ENCODE results near the gene DEFB126. TPM values are rescaled to one million over a fixed set of nuclear protein-coding genes. Genes with fewer than 3 reads are reported as not detected.
"Not testable (repeated sequence)": the region's sequence is repeated elsewhere in the genome, so short reads cannot be mapped to it uniquely, and the experiment has no call there.

The DEFB126 gene
- total RNA-seq, 1 donor = not detected

- TF ChIP-seq CTCF (IDR thresholded peaks at IDR 0.05; ENCODE audit: extremely low read depth, low read depth, low read length) = no peak
- Histone ChIP-seq H3K4me2 (ENCODE audit: insufficient read depth, low read length) (no peak overlapping the region), H2AFZ (ENCODE audit: low read length) (no peak overlapping the region), H4K20me1 (ENCODE audit: insufficient read depth, low read length) (no peaks in the 10 kb centered on the region), H3K27me3 (ENCODE audit: insufficient read depth, low read length) (no peaks in the 10 kb centered on the region), H3K4me3 (ENCODE audit: insufficient read depth, low read length) (no peak overlapping the region), H3K27ac (ENCODE audit: low read depth, low read length) (no peak overlapping the region), H3K79me2 (ENCODE audit: insufficient read depth, low read length) (no peaks in the 10 kb centered on the region), H3K4me1 (ENCODE audit: insufficient read depth, low read length) (no peaks in the 10 kb centered on the region), H3K36me3 (ENCODE audit: insufficient read depth, low read length) (no peaks in the 10 kb centered on the region), H3K9me3 (ENCODE audit: low read depth, low read length) (no peaks in the 10 kb centered on the region)
- DNase-seq (ENCODE audit: insufficient read length, low spot score, missing footprints) = no peak
Measured at GRCh38 chr20:101975-102374, 40.4 kb upstream of the DEFB126 start.

DNA sequence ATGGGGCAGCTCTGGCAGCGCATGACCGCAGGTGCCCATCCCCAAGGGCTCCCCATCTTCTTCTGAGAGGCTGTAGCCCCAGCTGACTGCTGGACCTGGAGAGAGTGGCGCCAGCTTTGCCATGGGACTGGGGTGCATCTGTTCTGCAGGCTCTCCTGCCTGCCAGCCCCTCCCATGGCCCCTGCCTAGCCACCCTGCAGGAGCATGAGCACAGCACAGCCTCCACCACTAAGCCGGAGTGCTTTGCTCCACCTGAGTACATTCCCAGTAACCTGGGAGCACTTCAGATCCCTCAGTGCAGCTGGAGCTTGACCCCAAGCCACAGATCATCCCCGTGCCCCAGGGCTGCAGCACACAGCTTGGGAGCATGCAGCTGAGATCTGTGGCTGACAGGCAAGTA is 38.9 kb upstream of the DEFB126 start:
- H3K4me1 ChIP-seq (ENCODE audit: insufficient read depth, low read length) = no peaks in the 10 kb centered on the region
- H3K27me3 ChIP-seq (ENCODE audit: insufficient read depth, low read length) = no peaks in the 10 kb centered on the region
- H3K27ac ChIP-seq (ENCODE audit: low read depth, low read length) = no peak overlapping the region
- no peak overlapping the region for H3K4me3 ChIP-seq (ENCODE audit: insufficient read depth, low read length)
- no peaks in the 10 kb centered on the region for H3K36me3 ChIP-seq (ENCODE audit: insufficient read depth, low read length)
- no peak overlapping the region for H2AFZ ChIP-seq (ENCODE audit: low read length)
- no peaks in the 10 kb centered on the region for H3K79me2 ChIP-seq (ENCODE audit: insufficient read depth, low read length)
- no peak for DNase-seq (ENCODE audit: insufficient read length, low spot score, missing footprints)
- no peak for TF ChIP-seq CTCF (IDR thresholded peaks at IDR 0.05; ENCODE audit: extremely low read depth, low read depth, low read length)
- H3K9me3 ChIP-seq (ENCODE audit: low read depth, low read length) = no peaks in the 10 kb centered on the region
- H3K4me2 ChIP-seq (ENCODE audit: insufficient read depth, low read length) = no peak overlapping the region
- no peaks in the 10 kb centered on the region for H4K20me1 ChIP-seq (ENCODE audit: insufficient read depth, low read length)

GRCh38 chr20:112396-112795 is 30.0 kb upstream of the DEFB126 start:
- H3K79me2 ChIP-seq (ENCODE audit: insufficient read depth, low read length) = no peaks in the 10 kb centered on the region
- no peaks in the 10 kb centered on the region for H3K9me3 ChIP-seq (ENCODE audit: low read depth, low read length)
- DNase-seq (ENCODE audit: insufficient read length, low spot score, missing footprints) = no peak
- no peak overlapping the region for H3K4me2 ChIP-seq (ENCODE audit: insufficient read depth, low read length)
- no peak overlapping the region for H2AFZ ChIP-seq (ENCODE audit: low read length)
- no peaks in the 10 kb centered on the region for H4K20me1 ChIP-seq (ENCODE audit: insufficient read depth, low read length)
- H3K36me3 ChIP-seq (ENCODE audit: insufficient read depth, low read length) = no peaks in the 10 kb centered on the region
- no peak for TF ChIP-seq CTCF (IDR thresholded peaks at IDR 0.05; ENCODE audit: extremely low read depth, low read depth, low read length)
- H3K4me3 ChIP-seq (ENCODE audit: insufficient read depth, low read length) = no peak overlapping the region
- H3K4me1 ChIP-seq (ENCODE audit: insufficient read depth, low read length) = no peaks in the 10 kb centered on the region
- no peak overlapping the region for H3K27ac ChIP-seq (ENCODE audit: low read depth, low read length)
- no peaks in the 10 kb centered on the region for H3K27me3 ChIP-seq (ENCODE audit: insufficient read depth, low read length)

DNA sequence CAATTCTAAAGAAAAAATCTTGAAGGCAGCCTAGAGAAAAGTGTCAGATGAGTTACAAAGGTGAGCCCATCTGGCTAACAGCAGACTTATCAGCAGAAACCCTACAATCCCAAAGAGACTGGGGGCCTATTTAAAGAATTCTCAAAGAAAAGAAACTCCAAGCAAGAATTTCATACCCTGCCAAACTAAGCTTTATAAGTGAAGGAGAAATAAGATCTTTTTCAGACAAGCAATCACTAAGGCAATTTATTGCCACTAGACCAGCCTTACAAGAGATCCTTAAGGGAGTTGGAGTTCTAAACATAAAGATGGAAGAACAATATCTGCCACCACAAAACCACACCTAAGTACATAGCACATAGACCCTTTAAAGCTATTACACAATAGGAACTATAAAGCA is 24.9 kb upstream of the DEFB126 start:
- H3K27me3 ChIP-seq (ENCODE audit: insufficient read depth, low read length) = no peaks in the 10 kb centered on the region
- no peaks in the 10 kb centered on the region for H4K20me1 ChIP-seq (ENCODE audit: insufficient read depth, low read length)
- no peaks in the 10 kb centered on the region for H3K79me2 ChIP-seq (ENCODE audit: insufficient read depth, low read length)
- H2AFZ ChIP-seq (ENCODE audit: low read length) = no peak overlapping the region
- no peak overlapping the region for H3K27ac ChIP-seq (ENCODE audit: low read depth, low read length)
- no peaks in the 10 kb centered on the region for H3K36me3 ChIP-seq (ENCODE audit: insufficient read depth, low read length)
- no peak for DNase-seq (ENCODE audit: insufficient read length, low spot score, missing footprints)
- no peaks in the 10 kb centered on the region for H3K9me3 ChIP-seq (ENCODE audit: low read depth, low read length)
- no peak overlapping the region for H3K4me3 ChIP-seq (ENCODE audit: insufficient read depth, low read length)
- no peaks in the 10 kb centered on the region for H3K4me1 ChIP-seq (ENCODE audit: insufficient read depth, low read length)
- TF ChIP-seq CTCF (IDR thresholded peaks at IDR 0.05; ENCODE audit: extremely low read depth, low read depth, low read length) = no peak
- H3K4me2 ChIP-seq (ENCODE audit: insufficient read depth, low read length) = no peak overlapping the region

DNA sequence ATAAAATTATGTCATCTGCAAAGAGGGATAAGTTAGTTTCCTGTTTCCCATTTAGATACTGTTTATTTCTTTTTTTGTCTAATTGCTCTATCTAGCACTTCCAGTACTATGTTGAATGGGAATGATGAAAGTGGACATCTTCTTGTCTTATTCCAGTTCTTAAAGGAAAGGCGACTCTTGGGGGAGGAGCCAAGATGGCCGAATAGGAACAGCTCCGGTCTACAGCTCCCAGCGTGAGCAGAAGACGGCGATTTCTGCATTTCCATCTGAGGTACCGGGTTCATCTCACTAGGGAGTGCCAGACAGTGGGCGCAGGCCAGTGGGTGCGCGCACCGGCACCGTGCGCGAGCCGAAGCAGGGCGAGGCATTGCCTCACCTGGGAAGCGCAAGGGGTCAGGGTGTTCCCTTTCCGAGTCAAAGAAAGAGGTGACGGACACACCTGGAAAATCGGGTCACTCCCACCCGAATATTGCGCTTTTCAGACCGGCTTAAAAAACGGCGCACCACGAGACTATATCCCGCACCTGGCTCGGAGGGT is 12.5 kb upstream of the DEFB126 start:
- not testable (repeated sequence) for H3K79me2 ChIP-seq (ENCODE audit: insufficient read depth, low read length); H3K4me2 ChIP-seq (ENCODE audit: insufficient read depth, low read length); H3K9me3 ChIP-seq (ENCODE audit: low read depth, low read length); H3K27me3 ChIP-seq (ENCODE audit: insufficient read depth, low read length); H2AFZ ChIP-seq (ENCODE audit: low read length); H3K4me1 ChIP-seq (ENCODE audit: insufficient read depth, low read length); DNase-seq (ENCODE audit: insufficient read length, low spot score, missing footprints); H3K4me3 ChIP-seq (ENCODE audit: insufficient read depth, low read length); H3K36me3 ChIP-seq (ENCODE audit: insufficient read depth, low read length); H3K27ac ChIP-seq (ENCODE audit: low read depth, low read length); H4K20me1 ChIP-seq (ENCODE audit: insufficient read depth, low read length)
